NCI-H446 treated with DMSO at 0.1 percent for 48 hours (cell line): ENCODE results near the gene KCNK15.

Source experiments
- DNase-seq: peaks from one replicate; lab custom pipeline; 2025; lab: John Stamatoyannopoulos, UW

The KCNK15 gene

GRCh38 chr20:44715499-44716308 is 30.0 kb upstream of the KCNK15 start:
- DNase-seq, result no peak

GRCh38 chr20:44716309-44717106 is 29.2 kb upstream of the KCNK15 start:
- no peak for DNase-seq

GRCh38 chr20:44717986-44718385 is 27.7 kb upstream of the KCNK15 start:
- DNase-seq, result no peak

- no peak for DNase-seq
Observed at GRCh38 chr20:44719841-44720240, 25.8 kb upstream of the KCNK15 start.

- peak; percentile 90 for DNase-seq
Observed at GRCh38 chr20:44720621-44720996, 25.1 kb upstream of the KCNK15 start.

- DNase-seq, result no peak
Observed at GRCh38 chr20:44720997-44721784, 24.5 kb upstream of the KCNK15 start.

- no peak for DNase-seq
Observed at GRCh38 chr20:44721785-44722054, 23.9 kb upstream of the KCNK15 start.

GRCh38 chr20:44722990-44723389 is 22.7 kb upstream of the KCNK15 start:
- no peak for DNase-seq

- DNase-seq, result no peak
Observed at GRCh38 chr20:44723391-44723790, 22.3 kb upstream of the KCNK15 start.

GRCh38 chr20:44723798-44724362 is 21.8 kb upstream of the KCNK15 start:
- DNase-seq, result no peak

GRCh38 chr20:44724423-44725091 is 21.1 kb upstream of the KCNK15 start:
- no peak for DNase-seq

- no peak for DNase-seq
Observed at GRCh38 chr20:44725837-44726236, 19.8 kb upstream of the KCNK15 start.

GRCh38 chr20:44727039-44727438 is 18.6 kb upstream of the KCNK15 start:
- no peak for DNase-seq

GRCh38 chr20:44727651-44728050 is 18.0 kb upstream of the KCNK15 start:
- no peak for DNase-seq

- peak; percentile 77 for DNase-seq
Observed at GRCh38 chr20:44728801-44729443, 16.7 kb upstream of the KCNK15 start.

- DNase-seq, result peak; percentile 31
Observed at GRCh38 chr20:44730441-44730840, 15.2 kb upstream of the KCNK15 start.

GRCh38 chr20:44731657-44732056 is 14.0 kb upstream of the KCNK15 start:
- peak; percentile 76 for DNase-seq

GRCh38 chr20:44732327-44732726 is 13.3 kb upstream of the KCNK15 start:
- no peak for DNase-seq

- DNase-seq, result peak; percentile 29
Observed at GRCh38 chr20:44733341-44734069, 12.2 kb upstream of the KCNK15 start.

GRCh38 chr20:44734938-44735337 is 10.7 kb upstream of the KCNK15 start:
- DNase-seq, result no peak

GRCh38 chr20:44735816-44736169 is 9.9 kb upstream of the KCNK15 start:
- no peak for DNase-seq
